Measurements from ENCODE around the gene PLXNA4. TPM values are rescaled to one million over a fixed set of nuclear protein-coding genes. Genes with fewer than 3 reads are reported as not detected.

The PLXNA4 gene
- total and polyA plus RNA-seq, 2 donors from 2014 or later, result 0.17 to 3.5 TPM

GRCh38 chr7:132443761-132444520, 132.3 kb downstream of the PLXNA4 start:
- FAIRE-seq, result no peak

GRCh38 chr7:132441935-132442334, 134.3 kb downstream of the PLXNA4 start:
- DNase-seq (no peak), FAIRE-seq (no peak)
- TF ChIP-seq CTCF (IDR thresholded peaks at IDR 0.05; ENCODE audit: borderline replicate concordance, extremely low read depth, insufficient read depth), result no peak
- Histone ChIP-seq H3K27ac (ENCODE audit: low read depth in 2 of 2, low read length in 2 of 2) (no peak overlapping the region), H3K9me3 (ENCODE audit: control insufficient read depth in 2 of 3, insufficient read depth in 1 of 3, low read length in 3 of 3) (no peaks in the 10 kb centered on the region), H3K4me1 (ENCODE audit: control insufficient read depth in 2 of 3, insufficient read depth in 2 of 3, low read depth in 1 of 3, low read length in 3 of 3) (peaks cover 0 to 4% (median 0%) of the 10 kb centered on the region in 3 donors), H3K4me3 (ENCODE audit: low read length in 3 of 3) (no peak overlapping the region), H3K36me3 (ENCODE audit: control insufficient read depth in 2 of 3, insufficient read depth in 3 of 3, low read length in 3 of 3) (no peaks in the 10 kb centered on the region), H3K27me3 (ENCODE audit: control insufficient read depth, insufficient read depth, low read length) (no peaks in the 10 kb centered on the region), H3K9ac (ENCODE audit: low read length in 3 of 3) (no peak overlapping the region)
- intact Hi-C loops (cut with DNase I), result no loop called here

More at GRCh38 chr7:132443761-132444520, 132.3 kb downstream of the PLXNA4 start:
- H3K27ac ChIP-seq (ENCODE audit: low read depth in 2 of 2, low read length in 2 of 2), result no peak overlapping the region
- TF ChIP-seq CTCF (IDR thresholded peaks at IDR 0.05; ENCODE audit: borderline replicate concordance, extremely low read depth, insufficient read depth), result no peak
- no peak for DNase-seq
- H3K36me3 ChIP-seq (ENCODE audit: control insufficient read depth in 2 of 3, insufficient read depth in 3 of 3, low read length in 3 of 3), result no peaks in the 10 kb centered on the region
- H3K9ac ChIP-seq (ENCODE audit: low read length in 3 of 3), result no peak overlapping the region
- no peaks in the 10 kb centered on the region for H3K9me3 ChIP-seq (ENCODE audit: control insufficient read depth in 2 of 3, insufficient read depth in 1 of 3, low read length in 3 of 3)
- H3K4me1 ChIP-seq (ENCODE audit: control insufficient read depth in 2 of 3, insufficient read depth in 2 of 3, low read depth in 1 of 3, low read length in 3 of 3), result peaks cover 0 to 4% (median 0%) of the 10 kb centered on the region in 3 donors
- H3K4me3 ChIP-seq (ENCODE audit: low read length in 3 of 3), result no peak overlapping the region
- intact Hi-C loops (cut with DNase I), result no loop called here
- no peaks in the 10 kb centered on the region for H3K27me3 ChIP-seq (ENCODE audit: control insufficient read depth, insufficient read depth, low read length)

- no peak for TF ChIP-seq CTCF (IDR thresholded peaks at IDR 0.05; ENCODE audit: borderline replicate concordance, extremely low read depth, insufficient read depth)
- peaks cover 0 to 4% (median 0%) of the 10 kb centered on the region in 3 donors for H3K4me1 ChIP-seq (ENCODE audit: control insufficient read depth in 2 of 3, insufficient read depth in 2 of 3, low read depth in 1 of 3, low read length in 3 of 3)
- no peak overlapping the region for H3K9ac ChIP-seq (ENCODE audit: low read length in 3 of 3)
- H3K27me3 ChIP-seq (ENCODE audit: control insufficient read depth, insufficient read depth, low read length), result no peaks in the 10 kb centered on the region
- no peak overlapping the region for H3K4me3 ChIP-seq (ENCODE audit: low read length in 3 of 3)
- FAIRE-seq, result no peak
- H3K27ac ChIP-seq (ENCODE audit: low read depth in 2 of 2, low read length in 2 of 2), result no peak overlapping the region
- DNase-seq, result peak in 2 of 5 donors; percentile 52 to 63
- H3K9me3 ChIP-seq (ENCODE audit: control insufficient read depth in 2 of 3, insufficient read depth in 1 of 3, low read length in 3 of 3), result no peaks in the 10 kb centered on the region
- intact Hi-C loops (cut with DNase I), result no loop called here
- H3K36me3 ChIP-seq (ENCODE audit: control insufficient read depth in 2 of 3, insufficient read depth in 3 of 3, low read length in 3 of 3), result no peaks in the 10 kb centered on the region
Measured at GRCh38 chr7:132440151-132440550, 136.1 kb downstream of the PLXNA4 start.
